Lung (tissue), 12 donors: Measurements from ENCODE around the gene SAMHD1. TPM values are rescaled to one million over a fixed set of nuclear protein-coding genes. Genes with fewer than 3 reads are reported as not detected.
"Not testable (repeated sequence)": the region's sequence is repeated elsewhere in the genome, so short reads cannot be mapped to it uniquely, and the experiment has no call there.

Experiments
- ATAC-seq: fragments of 200-7000 bp; cut with Tn5 transposase; one replicate; pipeline ENCODE4 v1.9.1; 2020; ENCODE audit warnings: moderate number of reproducible peaks; ENCODE audit not compliant: insufficient read depth, low FRiP score
- DNase-seq, 3 donors: peaks; one replicate each; pipeline ENCODE4 v3.0.0-alpha.2; 2013 to 2017
- H3K27ac ChIP-seq, 2 donors: one replicate each; pipeline ENCODE4 v1.5.1; 2013; ENCODE audit warnings: mild to moderate bottlenecking in 2 of 2, moderate library complexity in 2 of 2, control low read depth in 1 of 2, inconsistent platforms in 1 of 2, low read depth in 1 of 2, low read length in 1 of 2
- H3K27me3 ChIP-seq, 3 donors: one replicate each; pipeline ENCODE4 v1.5.1; 2013; ENCODE audit warnings: low read length in 2 of 3; ENCODE audit not compliant: control insufficient read depth in 3 of 3, insufficient read depth in 3 of 3
- H3K36me3 ChIP-seq, 4 donors: one replicate each; pipeline ENCODE4 v1.5.1; 2013; ENCODE audit warnings: low read length in 4 of 4, mild to moderate bottlenecking in 1 of 4, moderate library complexity in 1 of 4; ENCODE audit not compliant: control insufficient read depth in 4 of 4, insufficient read depth in 4 of 4
- H3K4me1 ChIP-seq, 5 donors: one replicate each; pipeline ENCODE4 v1.5.1; 2013; ENCODE audit warnings: low read length in 5 of 5, mild to moderate bottlenecking in 2 of 5, moderate library complexity in 1 of 5; ENCODE audit not compliant: control insufficient read depth in 5 of 5, insufficient read depth in 5 of 5
- H3K4me3 ChIP-seq: one replicate; pipeline ENCODE4 v1.5.1; 2013; ENCODE audit warnings: mild to moderate bottlenecking, control low read depth, moderate library complexity
- H3K9ac ChIP-seq, 2 donors: one replicate each; pipeline ENCODE4 v1.5.1; 2013; ENCODE audit warnings: low read length in 2 of 2, control low read depth in 1 of 2; ENCODE audit not compliant: insufficient read depth in 1 of 2
- H3K9me3 ChIP-seq, 4 donors: one replicate each; pipeline ENCODE4 v1.5.1; 2013; ENCODE audit warnings: low read length in 3 of 4, mild to moderate bottlenecking in 1 of 4, moderate library complexity in 1 of 4; ENCODE audit not compliant: control insufficient read depth in 4 of 4, insufficient read depth in 3 of 4
- WGBS, 2 donors: extraction: QIAGEN DNeasy Blood & Tissue Kit; methylation state at CpG; one replicate each; pipeline ENCODE4 v1.1.7; 2013; 5-methylcytosine and 5-hydroxymethylcytosine counted together
- polyA plus RNA-seq, 2 donors: library from polyadenylated mRNA; stranded (reverse); fragments of 200-250 nt; gene quantifications; one replicate each; pipeline ENCODE4 v1.2.1, GENCODE V29; 2013
- total RNA-seq, 2 donors: library from RNA; depleted of rRNA in 1 of 2; stranded (reverse); fragments of >200 nt in 1 of 2; gene quantifications; one replicate each; pipeline ENCODE4 v1.2.1, GENCODE V29; 2014 to 2021
- TF ChIP-seq, protein P1 (sequence below): IDR thresholded peaks from 2 replicates; pipeline ENCODE4 v1.5.1; 2012; ENCODE audit warnings: mild to moderate bottlenecking; ENCODE audit errors: control extremely low read depth, extremely low read depth
- donor health status: control.
- donor health status: control.
- donor health status: Bipolar disorder and iron deficiency.
- donor health status: healthy.
- donor health status: DM: yes; HTN: yes; CAD: no.

Gene SAMHD1
- total and polyA plus RNA-seq, 4 donors: 59.7 to 184 (median 90.9) TPM

DNA sequence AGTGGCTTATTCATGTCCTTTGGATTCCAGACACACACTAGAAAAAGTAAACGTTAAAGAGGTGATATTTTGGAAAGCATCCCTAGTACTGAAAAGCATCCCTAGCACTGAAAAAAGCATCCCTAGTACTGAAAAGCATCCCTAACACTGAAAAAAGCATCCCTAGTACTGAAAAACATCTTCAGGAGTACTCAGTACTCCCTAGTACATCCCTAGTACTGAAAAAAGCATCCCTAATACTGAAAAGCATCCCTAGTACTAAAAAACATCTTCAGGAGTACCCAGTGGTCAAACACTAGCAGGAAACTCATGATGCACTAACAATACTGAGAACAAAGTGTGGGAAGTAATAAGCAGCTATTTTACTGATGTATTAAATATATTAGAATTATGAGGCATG, 45.6 kb upstream of the SAMHD1 start:
- no peak overlapping the region for H3K4me3 ChIP-seq
- peaks cover 0 to 10% (median 4%) of the 10 kb centered on the region in 4 donors for H3K36me3 ChIP-seq
- TF ChIP-seq, protein P1, sequence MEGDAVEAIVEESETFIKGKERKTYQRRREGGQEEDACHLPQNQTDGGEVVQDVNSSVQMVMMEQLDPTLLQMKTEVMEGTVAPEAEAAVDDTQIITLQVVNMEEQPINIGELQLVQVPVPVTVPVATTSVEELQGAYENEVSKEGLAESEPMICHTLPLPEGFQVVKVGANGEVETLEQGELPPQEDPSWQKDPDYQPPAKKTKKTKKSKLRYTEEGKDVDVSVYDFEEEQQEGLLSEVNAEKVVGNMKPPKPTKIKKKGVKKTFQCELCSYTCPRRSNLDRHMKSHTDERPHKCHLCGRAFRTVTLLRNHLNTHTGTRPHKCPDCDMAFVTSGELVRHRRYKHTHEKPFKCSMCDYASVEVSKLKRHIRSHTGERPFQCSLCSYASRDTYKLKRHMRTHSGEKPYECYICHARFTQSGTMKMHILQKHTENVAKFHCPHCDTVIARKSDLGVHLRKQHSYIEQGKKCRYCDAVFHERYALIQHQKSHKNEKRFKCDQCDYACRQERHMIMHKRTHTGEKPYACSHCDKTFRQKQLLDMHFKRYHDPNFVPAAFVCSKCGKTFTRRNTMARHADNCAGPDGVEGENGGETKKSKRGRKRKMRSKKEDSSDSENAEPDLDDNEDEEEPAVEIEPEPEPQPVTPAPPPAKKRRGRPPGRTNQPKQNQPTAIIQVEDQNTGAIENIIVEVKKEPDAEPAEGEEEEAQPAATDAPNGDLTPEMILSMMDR: no peak
- no peak overlapping the region for H3K9ac ChIP-seq
- no peaks in the 10 kb centered on the region for H3K27me3 ChIP-seq
- no peaks in the 10 kb centered on the region for H3K4me1 ChIP-seq
- H3K9me3 ChIP-seq: peaks cover 0 to 3% (median 0%) of the 10 kb centered on the region in 4 donors
- 64 to 88% methylated on average over 1 of the region's 1 CpG for WGBS, 2 donors
- H3K27ac ChIP-seq: no peak overlapping the region
- ATAC-seq: no peak
- DNase-seq: no peak

DNA sequence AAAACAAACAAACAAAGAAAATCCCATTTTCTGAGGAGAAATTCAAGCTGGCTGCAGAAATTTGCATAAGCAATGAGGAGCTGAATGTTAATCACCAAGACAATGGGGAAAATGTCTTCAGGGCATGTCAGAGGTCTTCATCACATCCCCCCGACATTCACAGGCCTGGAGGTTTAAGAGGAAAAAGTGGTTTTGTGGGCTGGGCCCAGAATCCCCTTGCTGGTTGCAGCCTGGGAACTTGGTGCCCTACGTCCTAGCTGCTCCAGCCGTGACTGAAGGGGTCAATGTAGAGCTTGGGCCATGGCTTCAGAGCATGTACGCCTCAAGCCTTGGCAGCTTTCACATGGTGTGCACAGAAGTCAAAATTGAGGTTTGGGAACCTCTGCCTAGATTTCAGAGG, 42.7 kb upstream of the SAMHD1 start:
- H3K9me3 ChIP-seq, H3K27ac ChIP-seq, H3K27me3 ChIP-seq, DNase-seq, H3K36me3 ChIP-seq, H3K4me1 ChIP-seq, H3K9ac ChIP-seq, ATAC-seq, H3K4me3 ChIP-seq: not testable (repeated sequence)
- WGBS, 2 donors: 98 to 100% methylated on average over 4 of the region's 4 CpGs

- Histone ChIP-seq H3K4me3 (no peak overlapping the region), H3K4me1 (no peaks in the 10 kb centered on the region), H3K9ac (no peak overlapping the region), H3K9me3 (peaks cover 0 to 3% (median 0%) of the 10 kb centered on the region in 4 donors), H3K27ac (no peak overlapping the region), H3K36me3 (peaks cover 0 to 6% (median 2%) of the 10 kb centered on the region in 4 donors), H3K27me3 (no peaks in the 10 kb centered on the region)
- TF ChIP-seq, protein P1: no peak
- no peak for DNase-seq
- WGBS, 2 donors: 94 to 97% methylated on average over 4 of the region's 4 CpGs
- no peak for ATAC-seq
These were observed 41.4 kb upstream of the SAMHD1 start for GRCh38 chr20:36992802-36993334.

DNA sequence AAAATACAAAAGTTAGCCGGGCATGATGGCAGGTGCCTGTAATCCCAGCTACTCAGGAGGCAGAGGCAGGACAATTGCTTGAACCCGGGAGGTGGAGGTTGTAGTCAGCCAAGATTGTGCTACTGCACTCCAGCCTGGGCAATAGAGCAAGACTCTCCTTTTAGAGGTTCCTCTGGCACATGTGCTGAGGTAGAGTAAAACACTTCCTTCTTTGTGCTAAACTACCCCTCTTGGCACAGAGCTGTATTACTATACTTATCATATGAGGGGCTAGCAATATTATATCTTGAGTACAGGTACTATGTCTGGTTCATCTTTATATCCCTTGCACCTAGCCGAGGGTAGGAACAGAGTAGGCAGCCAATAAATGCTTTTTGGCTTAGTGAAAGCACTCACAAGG, 40.2 kb upstream of the SAMHD1 start:
- no peak overlapping the region for H3K9ac ChIP-seq
- WGBS, 2 donors: 90 to 91% methylated on average over 3 of the region's 3 CpGs
- H3K9me3 ChIP-seq: peaks cover 0 to 3% (median 0%) of the 10 kb centered on the region in 4 donors
- no peak overlapping the region for H3K4me3 ChIP-seq
- TF ChIP-seq, protein P1: no peak
- H3K36me3 ChIP-seq: peaks cover 0 to 6% (median 1%) of the 10 kb centered on the region in 4 donors
- no peaks in the 10 kb centered on the region for H3K4me1 ChIP-seq
- H3K27ac ChIP-seq: no peak overlapping the region
- no peaks in the 10 kb centered on the region for H3K27me3 ChIP-seq
- DNase-seq (no peak), ATAC-seq (no peak)
